Stimulated activated CD8-positive, alpha-beta memory T cell treated with anti-CD3 and anti-CD28 coated beads, Interleukin-4, amount 100 ng/mL, for 4 hours (primary cell): ENCODE measurements around the gene PRKD2.
A peak's percentile ranks its signal among the peaks of the same experiment; 100 is the strongest.

ENCODE experiments used
- DNase-seq, 2 donors: peaks; one replicate each; pipeline ENCODE4 v3.0.0-alpha.2; 2020; ENCODE audit warnings: low read depth in 2 of 2, low spot score in 1 of 2

PRKD2 gene

DNA sequence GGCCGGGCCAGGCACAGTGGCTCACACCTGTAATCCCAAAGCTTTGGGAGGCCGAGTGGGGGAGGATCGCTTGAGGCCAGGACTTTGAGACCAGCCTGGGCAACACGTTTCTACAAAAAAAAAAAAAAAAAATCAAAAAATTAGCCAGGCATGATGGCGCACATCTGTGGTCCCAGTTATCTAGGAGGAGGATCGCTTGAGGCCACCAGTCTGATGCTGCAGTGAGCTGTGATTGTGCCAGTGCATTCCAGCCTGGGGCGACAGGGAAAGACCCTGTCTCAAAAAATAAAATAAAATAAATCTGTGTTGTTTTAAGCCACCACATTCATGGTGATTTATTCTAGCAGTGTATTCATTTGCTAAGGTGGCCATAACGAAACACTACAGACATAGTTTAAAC, 51.8 kb downstream of the PRKD2 start:
- no peak for DNase-seq

GRCh38 chr19:46661735-46662592, 55.0 kb downstream of the PRKD2 start:
- peak; percentile 44 to 49 for DNase-seq

DNA sequence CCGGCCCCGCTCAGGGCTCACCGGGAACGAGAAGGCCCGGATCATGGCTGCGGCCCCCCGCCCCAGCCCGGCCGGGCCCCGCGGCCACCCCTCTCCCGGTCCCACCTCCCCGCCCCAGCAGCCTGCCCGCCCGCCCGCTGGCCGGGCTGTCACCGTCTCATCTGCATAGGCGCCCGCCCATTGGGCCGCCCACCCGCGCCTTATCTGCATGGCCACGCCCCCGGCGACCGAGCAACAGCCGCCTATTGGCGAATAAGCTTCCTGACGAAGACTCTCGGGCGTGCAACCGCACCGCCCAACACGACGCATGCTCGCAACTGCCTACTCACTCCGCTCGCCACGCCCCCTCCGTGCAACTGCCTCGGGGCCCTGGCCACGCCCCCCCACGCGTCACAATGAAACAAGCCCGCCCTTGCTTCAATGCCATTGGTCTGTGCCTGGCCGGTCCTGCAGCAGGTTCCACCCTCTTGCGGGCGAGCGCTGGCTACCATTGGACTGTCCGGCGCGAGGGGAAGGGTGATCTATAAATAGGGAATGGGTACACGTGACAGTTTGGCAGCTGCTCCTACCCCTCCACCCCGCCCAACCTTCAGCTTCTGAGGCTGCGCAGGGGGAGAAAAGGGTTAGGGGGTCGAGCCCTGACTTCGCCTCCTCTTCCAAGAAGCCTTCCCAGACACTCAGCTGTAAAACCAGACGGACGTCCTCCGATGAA, 55.7 kb downstream of the PRKD2 start, which contains the start of gene DACT3:
Gene DACT3, minus strand, starts transcription at position 163 of the 712 bp plus-strand sequence. Its CDS starts 118 bp downstream, at position 45.
- peak; percentile 99 to 100 for DNase-seq

- no peak for DNase-seq
Observed at GRCh38 chr19:46660551-46661019, 56.3 kb downstream of the PRKD2 start.

DNA sequence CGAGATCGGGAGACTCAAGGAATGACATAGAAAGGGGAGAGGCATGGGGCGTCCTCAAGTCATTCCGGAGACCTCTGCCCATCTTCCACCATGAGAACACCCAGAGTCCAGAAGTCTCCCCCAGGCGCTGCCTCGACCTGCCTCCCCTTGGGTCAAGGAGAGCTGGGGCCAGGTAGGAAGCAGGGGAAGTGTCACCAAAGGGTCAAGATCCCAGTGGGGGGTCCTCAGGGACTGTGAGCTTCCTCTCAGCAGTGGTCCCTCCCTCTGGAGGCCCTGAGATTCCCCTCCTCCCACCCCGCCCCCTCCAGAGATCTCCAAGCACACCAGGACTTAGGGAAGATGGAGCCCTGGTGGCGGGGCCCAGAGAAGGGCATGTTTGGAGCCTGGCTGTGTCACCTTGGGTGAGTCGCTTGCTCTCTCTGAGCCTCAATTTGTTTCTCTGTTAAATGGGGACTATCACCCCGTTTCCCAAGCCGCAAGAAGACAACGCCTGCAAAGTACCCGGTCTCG, 56.9 kb downstream of the PRKD2 start:
- no peak for DNase-seq

DNA sequence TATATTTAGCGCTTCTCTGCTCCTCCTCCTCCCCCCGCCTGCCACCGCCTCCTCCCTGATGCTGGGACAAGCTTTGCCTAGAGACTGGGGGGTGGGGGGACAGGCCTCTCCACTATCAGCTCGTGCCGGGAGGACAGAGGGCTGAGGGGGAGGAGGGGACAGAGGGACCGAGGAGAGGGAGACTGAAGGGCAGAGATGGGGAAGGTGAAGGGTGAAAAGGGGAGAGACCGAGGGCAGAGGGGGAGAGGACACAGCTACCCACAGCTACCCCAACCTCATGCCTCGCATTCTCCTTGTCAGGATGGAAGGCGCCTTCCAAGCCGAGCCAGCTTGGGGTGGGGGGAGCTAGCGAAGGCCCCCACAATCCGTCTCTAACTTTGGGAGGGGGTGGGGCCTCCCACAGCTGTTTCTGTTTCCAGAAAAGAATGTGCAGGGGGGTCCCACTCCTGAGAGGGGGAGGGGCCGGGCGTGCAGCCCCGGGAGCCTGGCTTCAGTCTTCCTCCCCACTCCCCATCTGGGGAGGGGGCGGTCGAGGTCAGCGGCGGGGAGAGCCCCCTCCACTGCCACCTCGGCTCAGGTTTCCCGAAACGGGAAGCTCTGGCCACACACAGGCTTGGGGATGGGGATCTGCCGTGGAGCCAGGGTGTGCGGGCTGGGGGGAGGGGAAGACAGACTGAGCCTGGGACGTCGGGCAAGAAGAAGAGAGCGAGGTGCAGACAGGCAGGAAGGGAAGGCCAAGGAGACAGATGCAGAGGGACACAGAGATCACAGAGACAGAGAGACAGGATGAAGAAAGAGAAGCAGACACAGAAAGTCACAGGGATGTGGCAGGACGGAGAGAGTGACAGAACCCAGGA, 57.5 kb downstream of the PRKD2 start:
- DNase-seq = no peak

GRCh38 chr19:46656541-46656940, 60.4 kb downstream of the PRKD2 start:
- no peak for DNase-seq

DNA sequence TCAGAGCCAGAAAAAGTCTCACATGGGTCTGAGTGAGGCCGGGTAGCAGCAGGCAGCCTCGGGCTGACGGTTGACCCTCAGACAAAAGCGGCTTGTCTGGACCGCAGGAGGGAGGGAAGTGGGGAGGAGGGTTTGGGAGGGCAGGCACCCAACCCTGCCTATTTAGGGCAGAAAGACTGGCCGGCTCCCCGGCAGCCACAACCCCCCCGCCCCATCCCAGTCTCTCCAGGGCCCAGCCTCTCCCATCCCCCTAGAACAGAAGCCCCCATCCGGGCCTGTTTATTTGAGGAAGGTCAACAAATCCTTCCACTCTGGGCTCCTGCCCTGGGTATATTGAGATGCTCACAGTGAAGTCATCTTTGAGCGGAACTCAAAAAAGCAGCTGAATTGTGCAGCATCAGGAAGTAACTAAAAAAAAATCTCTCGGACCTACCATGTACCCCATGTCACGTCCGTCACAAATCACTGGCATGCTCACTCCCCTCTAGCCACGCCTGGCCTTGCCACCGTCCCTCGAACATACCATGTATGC, 62.2 kb downstream of the PRKD2 start:
- no peak for DNase-seq

GRCh38 chr19:46650445-46650844, 66.5 kb downstream of the PRKD2 start:
- no peak for DNase-seq

- DNase-seq = no peak
Observed at GRCh38 chr19:46648961-46649960, 67.7 kb downstream of the PRKD2 start.

DNA sequence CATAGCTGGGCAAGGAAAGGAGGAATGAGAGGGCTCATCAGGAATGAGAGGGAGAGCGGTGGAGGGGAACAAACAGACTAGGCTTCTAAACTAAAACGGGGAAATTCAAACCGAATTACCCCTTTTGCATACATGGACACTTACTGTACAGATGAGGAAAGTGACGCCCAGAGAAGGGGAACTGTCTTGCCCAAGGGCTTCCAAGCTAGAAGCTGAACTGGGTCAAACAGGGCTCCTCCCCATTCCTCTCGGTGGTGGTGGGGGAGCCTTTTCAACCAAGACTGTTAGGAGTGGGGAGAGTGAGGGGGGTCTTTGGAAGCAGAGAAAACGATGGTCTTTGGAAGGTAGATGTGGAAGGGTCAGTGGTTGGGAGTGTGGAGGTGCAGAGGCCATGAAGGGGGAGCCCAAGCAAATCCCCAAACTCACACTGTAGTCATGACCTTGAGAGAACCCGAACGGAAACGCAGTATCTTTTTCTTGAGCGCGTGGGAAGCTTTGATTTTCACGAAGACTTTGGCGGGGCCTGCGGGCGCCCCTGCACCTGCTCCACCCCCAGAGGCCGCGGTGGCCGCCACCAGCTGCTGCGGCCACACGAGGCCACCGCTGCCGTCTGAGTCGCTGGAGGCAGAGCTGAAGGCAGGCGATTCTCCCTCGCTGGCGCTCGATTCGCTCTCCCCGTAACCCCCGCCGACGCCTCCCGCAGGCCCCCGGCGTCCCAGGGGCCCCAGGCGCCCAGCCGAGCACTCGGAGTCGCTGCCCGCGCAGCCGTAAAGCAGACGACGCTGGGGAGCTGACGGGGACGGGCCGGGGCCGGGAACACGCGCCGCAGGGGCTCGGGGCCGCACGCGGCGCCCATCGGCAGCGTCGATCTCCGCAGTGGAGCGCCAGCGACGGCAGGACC, 68.6 kb downstream of the PRKD2 start:
- DNase-seq = no peak

DNA sequence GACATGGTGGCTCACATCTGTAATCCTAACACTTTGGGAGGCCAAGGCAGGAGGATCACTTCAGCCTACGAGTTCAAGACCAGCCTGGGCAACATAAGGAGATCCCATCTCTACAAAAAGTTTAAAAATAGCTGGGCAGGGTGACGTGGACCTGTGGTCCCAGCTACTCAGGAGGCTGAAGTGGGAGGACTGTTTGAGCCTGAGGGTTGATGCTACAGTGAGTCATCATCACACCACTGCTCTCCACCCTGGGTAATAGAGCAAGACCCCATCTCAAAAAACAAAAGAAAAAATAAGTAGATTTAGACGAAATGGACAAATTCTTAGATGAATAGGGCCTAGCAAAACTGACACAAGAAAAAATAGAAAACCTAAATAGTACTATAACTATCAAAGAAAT, 70.5 kb downstream of the PRKD2 start:
- DNase-seq = no peak

- no peak for DNase-seq
Observed at GRCh38 chr19:46644720-46645119, 72.2 kb downstream of the PRKD2 start.

- DNase-seq = no peak
Observed at GRCh38 chr19:46640656-46641055, 76.3 kb downstream of the PRKD2 start.

- no peak for DNase-seq
Observed at GRCh38 chr19:46639358-46640182, 77.3 kb downstream of the PRKD2 start.

GRCh38 chr19:46637224-46637623, 79.7 kb downstream of the PRKD2 start:
- no peak for DNase-seq

DNA sequence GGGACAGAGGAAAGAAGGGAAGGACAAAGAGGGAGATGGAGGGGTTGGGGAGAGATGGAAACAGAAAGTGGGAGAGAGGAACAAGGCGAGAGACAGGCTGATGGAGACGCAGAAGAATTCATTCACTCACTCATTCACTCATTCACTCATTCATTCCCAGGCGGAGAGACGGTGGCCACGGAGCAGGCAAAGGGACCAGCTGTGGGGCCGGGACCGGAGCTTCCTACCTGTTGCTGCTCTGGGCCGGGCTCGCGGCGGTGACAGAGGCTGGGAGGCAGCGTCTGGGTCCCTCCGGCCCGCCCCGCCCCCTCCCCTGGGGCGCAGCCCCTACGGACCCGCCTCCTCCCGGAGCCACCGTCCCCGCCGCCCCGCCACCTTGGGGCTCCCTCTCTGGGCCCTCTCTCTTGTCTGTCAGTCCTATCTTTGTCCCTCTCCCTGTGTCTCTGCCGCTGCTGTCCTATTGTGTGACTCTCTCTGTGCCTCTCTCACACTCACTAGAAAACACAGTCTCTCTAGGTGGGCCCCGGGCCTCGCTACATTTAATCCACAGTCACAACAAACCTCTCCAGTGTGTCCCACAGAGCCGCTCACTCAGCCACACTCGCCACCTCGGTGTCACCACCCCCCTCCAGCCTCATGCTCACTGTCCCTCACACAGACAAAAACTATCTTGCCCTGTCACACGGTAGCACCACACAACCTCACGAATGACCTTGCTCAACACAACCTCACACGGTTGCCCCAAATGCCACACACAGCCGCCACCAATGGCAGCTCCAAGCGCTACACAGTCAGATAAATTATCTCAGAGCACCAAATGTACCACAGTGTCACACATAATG, 80.8 kb downstream of the PRKD2 start, which contains the start of gene GNG8:
Gene GNG8, minus strand, starts transcription at position 283 of the 842 bp plus-strand sequence. CDS start 1,520 bp downstream, outside the sequence.
- no peak for DNase-seq
